Suppressor macrophage treated with lipopolysaccharide for 4 hours (primary cell): ENCODE data around the gene FBXO47.
A peak's percentile ranks its signal among the peaks of the same experiment; 100 is the strongest.

Source experiments
- DNase-seq: peaks from one replicate; pipeline ENCODE4 v3.0.0-alpha.2; 2020

Gene FBXO47

GRCh38 chr17:38967290-38967738, at the start of gene FBXO47:
FBXO47 (minus strand) TSS chr17:38967403; CDS start chr17:38963025, 4,378 bp downstream.
- peak; percentile 72 for DNase-seq

GRCh38 chr17:39016193-39017153, 49.3 kb upstream of the FBXO47 start:
- peak; percentile 56 for DNase-seq

GRCh38 chr17:39015546-39015935, 48.3 kb upstream of the FBXO47 start:
- no peak for DNase-seq

- peak; percentile 51 for DNase-seq
Measured at GRCh38 chr17:39014795-39015545, 47.8 kb upstream of the FBXO47 start.

GRCh38 chr17:39014044-39014794, 47.0 kb upstream of the FBXO47 start:
- DNase-seq: peak; percentile 30

GRCh38 chr17:39012725-39013124, 45.5 kb upstream of the FBXO47 start:
- no peak for DNase-seq

- no peak for DNase-seq
Measured at GRCh38 chr17:39011907-39012468, 44.8 kb upstream of the FBXO47 start.

- no peak for DNase-seq
Measured at GRCh38 chr17:39009581-39010001, 42.4 kb upstream of the FBXO47 start.

- no peak for DNase-seq
Measured at GRCh38 chr17:39008633-39009032, 41.4 kb upstream of the FBXO47 start.

GRCh38 chr17:39002991-39003715, 36.0 kb upstream of the FBXO47 start:
- peak; percentile 74 for DNase-seq

- DNase-seq: peak; percentile 88
Measured at GRCh38 chr17:39001703-39002637, 34.8 kb upstream of the FBXO47 start.

- DNase-seq: no peak
Measured at GRCh38 chr17:39000021-39000601, 32.9 kb upstream of the FBXO47 start.

- DNase-seq: no peak
Measured at GRCh38 chr17:38996660-38997337, 29.6 kb upstream of the FBXO47 start.

- no peak for DNase-seq
Measured at GRCh38 chr17:38994026-38994425, 26.8 kb upstream of the FBXO47 start.

GRCh38 chr17:38984666-38985065, 17.5 kb upstream of the FBXO47 start:
- peak; percentile 47 for DNase-seq

- DNase-seq: peak; percentile 76
Measured at GRCh38 chr17:38982858-38983746, 15.9 kb upstream of the FBXO47 start.

GRCh38 chr17:38981636-38982035, 14.4 kb upstream of the FBXO47 start:
- DNase-seq: no peak

- DNase-seq: no peak
Measured at GRCh38 chr17:38980490-38981217, 13.5 kb upstream of the FBXO47 start.
